GM12875 (cell line): ENCODE measurements around the gene FAM98A.

Experiments
- H3K4me3 ChIP-seq: one replicate; pipeline ENCODE4 v1.5.1; 2011; ENCODE audit warnings: low read depth, low read length, control low read depth
- CTCF ChIP-seq: IDR thresholded peaks from 2 replicates; pipeline ENCODE4 v1.5.1; 2011; ENCODE audit warnings: low read depth, mild to moderate bottlenecking, control low read depth, inconsistent platforms, low read length, moderate library complexity, borderline replicate concordance; ENCODE audit not compliant: insufficient read depth

The FAM98A gene

GRCh38 chr2:33628031-33628827 is 29.1 kb upstream of the FAM98A start:
- H3K4me3 ChIP-seq: no peak overlapping the region
- no peak for TF ChIP-seq CTCF

- H3K4me3 ChIP-seq: no peak overlapping the region
- TF ChIP-seq CTCF: no peak
These were observed 19.9 kb upstream of the FAM98A start for GRCh38 chr2:33619028-33619427.

GRCh38 chr2:33617989-33618388 is 18.9 kb upstream of the FAM98A start:
- no peak for TF ChIP-seq CTCF
- H3K4me3 ChIP-seq: no peak overlapping the region

- TF ChIP-seq CTCF: no peak
- no peak overlapping the region for H3K4me3 ChIP-seq
These were observed 18.3 kb upstream of the FAM98A start for GRCh38 chr2:33617401-33617800.

- TF ChIP-seq CTCF: no peak
- H3K4me3 ChIP-seq: no peak overlapping the region
These were observed 17.8 kb upstream of the FAM98A start for GRCh38 chr2:33616873-33617272.

- no peak overlapping the region for H3K4me3 ChIP-seq
- TF ChIP-seq CTCF: no peak
These were observed 15.1 kb upstream of the FAM98A start for GRCh38 chr2:33614190-33614589.

- H3K4me3 ChIP-seq: no peak overlapping the region
- TF ChIP-seq CTCF: no peak
These were observed 8.8 kb upstream of the FAM98A start for GRCh38 chr2:33607905-33608304.
